DND-41 (cell line): ENCODE results near the gene GLP2R.

Experiments
- ATAC-seq: fragments of 200-7000 bp; cut with Tn5 transposase; 3 replicates; pipeline ENCODE4 v1.9.1; 2021; ENCODE audit warnings: low read depth; ENCODE audit not compliant: insufficient read depth
- DNase-seq: peaks from one replicate; pipeline ENCODE4 v3.0.0-alpha.2; 2020
- H2AFZ ChIP-seq: 2 replicates; pipeline ENCODE4 v1.6.0; 2012; ENCODE audit warnings: low read depth, low read length
- H3K27ac ChIP-seq: 2 replicates; pipeline ENCODE4 v1.5.1; 2012; ENCODE audit warnings: low read length, inconsistent platforms
- H3K27me3 ChIP-seq: fragments of 200-600 bp; sonication (generic); 2 replicates; pipeline ENCODE4 v1.6.0; 2012; ENCODE audit warnings: low read length, mild to moderate bottlenecking, inconsistent platforms; ENCODE audit not compliant: insufficient read depth, poor library complexity
- H3K36me3 ChIP-seq: 2 replicates; pipeline ENCODE4 v1.5.1; 2012; ENCODE audit warnings: low read length, inconsistent platforms; ENCODE audit not compliant: insufficient read depth
- H3K4me1 ChIP-seq: 2 replicates; pipeline ENCODE4 v1.5.1; 2012; ENCODE audit warnings: mild to moderate bottlenecking, low read length; ENCODE audit not compliant: insufficient read depth
- H3K4me2 ChIP-seq: 2 replicates; pipeline ENCODE4 v1.6.0; 2012; ENCODE audit warnings: mild to moderate bottlenecking, moderate library complexity, low read length, inconsistent platforms; ENCODE audit not compliant: insufficient read depth
- H3K4me3 ChIP-seq, 2 experiments: fragments of 200-600 bp in 1 of 2; shearing (Covaris generic) in 1 of 2; 2 replicates each; pipeline ENCODE4 v1.5.1; 2012 to 2016; ENCODE audit warnings: inconsistent platforms in 2 of 2, low read length in 2 of 2, mild to moderate bottlenecking in 2 of 2, low read depth in 1 of 2, moderate library complexity in 1 of 2
- H3K79me2 ChIP-seq: 2 replicates; pipeline ENCODE4 v1.6.0; 2012; ENCODE audit warnings: low read length, inconsistent platforms; ENCODE audit not compliant: insufficient read depth
- H3K9ac ChIP-seq: 2 replicates; pipeline ENCODE4 v1.6.0; 2012; ENCODE audit warnings: low read depth, mild to moderate bottlenecking, inconsistent platforms, low read length, moderate library complexity
- H3K9me3 ChIP-seq: 2 replicates; pipeline ENCODE4 v1.5.1; 2012; ENCODE audit warnings: low read length, moderate library complexity, mild to moderate bottlenecking, inconsistent platforms; ENCODE audit not compliant: insufficient read depth, severe bottlenecking
- H4K20me1 ChIP-seq: 2 replicates; pipeline ENCODE4 v1.6.0; 2012; ENCODE audit warnings: low read length; ENCODE audit not compliant: insufficient read depth
- EZH2 ChIP-seq: IDR thresholded peaks from 3 replicates; pipeline ENCODE4 v1.6.1; 2012; ENCODE audit warnings: borderline replicate concordance, low read depth, mild to moderate bottlenecking, moderate library complexity, low read length, inconsistent platforms; ENCODE audit not compliant: severe bottlenecking
- TF ChIP-seq, protein P1 (sequence below): IDR thresholded peaks from 2 replicates; pipeline ENCODE4 v1.5.1; 2012; ENCODE audit warnings: borderline replicate concordance, low read length, moderate library complexity, mild to moderate bottlenecking; ENCODE audit not compliant: poor library complexity, severe bottlenecking; ENCODE audit errors: extremely low read depth

Gene GLP2R

DNA sequence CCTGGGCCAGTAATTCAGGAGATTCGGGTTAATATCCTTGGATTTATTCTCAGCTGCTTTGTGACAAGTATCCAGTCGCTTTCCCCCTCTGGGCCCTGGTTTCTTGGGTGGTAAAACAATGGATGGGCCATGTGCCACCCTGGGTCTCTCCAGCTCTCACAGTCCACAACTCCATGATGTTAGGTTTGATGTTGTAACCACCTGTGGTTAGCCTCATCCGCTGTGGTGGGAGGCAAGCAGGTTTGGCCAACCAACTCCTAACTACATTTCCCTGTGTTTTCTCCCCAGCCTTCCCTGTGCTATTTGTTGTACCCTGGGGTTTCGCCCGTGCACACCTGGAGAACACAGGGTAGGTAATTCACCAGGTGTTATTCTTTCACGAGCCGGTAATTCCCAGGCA lies 35.1 kb downstream of the GLP2R start:
- Histone ChIP-seq H3K4me2 (no peak overlapping the region), H4K20me1 (no peaks in the 10 kb centered on the region), H3K9ac (no peak overlapping the region), H3K36me3 (no peaks in the 10 kb centered on the region), H2AFZ (no peak overlapping the region), H3K79me2 (no peaks in the 10 kb centered on the region), H3K27me3 (no peaks in the 10 kb centered on the region), H3K4me1 (no peaks in the 10 kb centered on the region), H3K27ac (no peak overlapping the region), H3K9me3 (peaks cover 6% of the 10 kb centered on the region), H3K4me3 (no peak overlapping the region)
- DNase-seq (no peak), ATAC-seq (no peak)
- no peak for TF ChIP-seq EZH2
- TF ChIP-seq, protein P1, sequence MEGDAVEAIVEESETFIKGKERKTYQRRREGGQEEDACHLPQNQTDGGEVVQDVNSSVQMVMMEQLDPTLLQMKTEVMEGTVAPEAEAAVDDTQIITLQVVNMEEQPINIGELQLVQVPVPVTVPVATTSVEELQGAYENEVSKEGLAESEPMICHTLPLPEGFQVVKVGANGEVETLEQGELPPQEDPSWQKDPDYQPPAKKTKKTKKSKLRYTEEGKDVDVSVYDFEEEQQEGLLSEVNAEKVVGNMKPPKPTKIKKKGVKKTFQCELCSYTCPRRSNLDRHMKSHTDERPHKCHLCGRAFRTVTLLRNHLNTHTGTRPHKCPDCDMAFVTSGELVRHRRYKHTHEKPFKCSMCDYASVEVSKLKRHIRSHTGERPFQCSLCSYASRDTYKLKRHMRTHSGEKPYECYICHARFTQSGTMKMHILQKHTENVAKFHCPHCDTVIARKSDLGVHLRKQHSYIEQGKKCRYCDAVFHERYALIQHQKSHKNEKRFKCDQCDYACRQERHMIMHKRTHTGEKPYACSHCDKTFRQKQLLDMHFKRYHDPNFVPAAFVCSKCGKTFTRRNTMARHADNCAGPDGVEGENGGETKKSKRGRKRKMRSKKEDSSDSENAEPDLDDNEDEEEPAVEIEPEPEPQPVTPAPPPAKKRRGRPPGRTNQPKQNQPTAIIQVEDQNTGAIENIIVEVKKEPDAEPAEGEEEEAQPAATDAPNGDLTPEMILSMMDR = no peak

DNA sequence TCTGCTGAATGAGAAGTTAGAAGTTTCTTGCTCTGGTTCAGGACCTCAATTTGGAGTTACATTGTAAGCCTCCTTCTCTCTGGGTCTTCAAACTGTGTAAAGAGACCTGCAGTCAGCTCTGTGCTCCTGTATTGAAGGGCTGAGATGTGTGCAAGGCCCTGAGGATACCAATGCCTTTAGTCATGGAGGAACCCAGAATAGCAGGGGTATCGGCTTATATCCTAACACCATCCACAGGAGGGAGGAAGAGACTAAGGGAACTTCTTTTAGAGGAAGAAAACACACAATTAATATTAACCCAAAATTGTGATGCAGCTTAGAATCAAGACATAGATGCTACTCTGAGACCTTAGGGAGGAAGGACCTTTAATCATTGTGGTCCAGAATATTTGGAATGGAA lies 36.5 kb downstream of the GLP2R start:
- no peak overlapping the region for H3K9ac ChIP-seq
- DNase-seq = no peak
- no peaks in the 10 kb centered on the region for H3K4me1 ChIP-seq
- H3K79me2 ChIP-seq = no peaks in the 10 kb centered on the region
- H3K4me3 ChIP-seq = no peak overlapping the region
- H4K20me1 ChIP-seq = no peaks in the 10 kb centered on the region
- no peak overlapping the region for H3K4me2 ChIP-seq
- H3K36me3 ChIP-seq = no peaks in the 10 kb centered on the region
- no peak for ATAC-seq
- no peak overlapping the region for H3K27ac ChIP-seq
- H3K27me3 ChIP-seq = no peaks in the 10 kb centered on the region
- no peak overlapping the region for H2AFZ ChIP-seq
- H3K9me3 ChIP-seq = peaks cover 6% of the 10 kb centered on the region
- no peak for TF ChIP-seq EZH2
- TF ChIP-seq, protein P1 = no peak

DNA sequence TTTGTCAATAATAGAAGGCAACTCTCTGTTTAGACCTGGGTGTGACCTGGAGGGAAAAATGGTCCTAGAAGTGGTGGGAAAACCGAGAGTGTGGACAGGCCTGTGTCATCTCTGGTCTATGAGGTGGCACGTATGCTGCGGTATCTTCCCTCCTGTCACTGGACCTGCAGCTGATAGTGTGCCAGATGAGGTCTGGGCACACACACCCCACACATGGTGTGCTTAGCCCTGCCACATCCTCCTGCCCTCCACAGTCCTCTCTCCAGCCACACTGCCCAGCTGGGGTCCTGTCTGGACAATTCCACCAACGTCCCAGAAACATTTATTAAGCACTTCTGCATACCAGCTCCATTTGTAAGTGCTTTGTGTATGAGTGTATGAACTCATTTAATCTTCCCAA lies 37.2 kb downstream of the GLP2R start:
- H3K4me2 ChIP-seq = no peak overlapping the region
- no peak for TF ChIP-seq EZH2
- TF ChIP-seq, protein P1 = no peak
- H2AFZ ChIP-seq = no peak overlapping the region
- no peaks in the 10 kb centered on the region for H3K36me3 ChIP-seq
- no peak overlapping the region for H3K4me3 ChIP-seq
- ATAC-seq (no peak), DNase-seq (no peak)
- peaks cover 5% of the 10 kb centered on the region for H3K9me3 ChIP-seq
- H3K9ac ChIP-seq = no peak overlapping the region
- H3K79me2 ChIP-seq = no peaks in the 10 kb centered on the region
- H4K20me1 ChIP-seq = no peaks in the 10 kb centered on the region
- no peaks in the 10 kb centered on the region for H3K4me1 ChIP-seq
- peaks cover 5% of the 10 kb centered on the region for H3K27me3 ChIP-seq
- H3K27ac ChIP-seq = no peak overlapping the region

DNA sequence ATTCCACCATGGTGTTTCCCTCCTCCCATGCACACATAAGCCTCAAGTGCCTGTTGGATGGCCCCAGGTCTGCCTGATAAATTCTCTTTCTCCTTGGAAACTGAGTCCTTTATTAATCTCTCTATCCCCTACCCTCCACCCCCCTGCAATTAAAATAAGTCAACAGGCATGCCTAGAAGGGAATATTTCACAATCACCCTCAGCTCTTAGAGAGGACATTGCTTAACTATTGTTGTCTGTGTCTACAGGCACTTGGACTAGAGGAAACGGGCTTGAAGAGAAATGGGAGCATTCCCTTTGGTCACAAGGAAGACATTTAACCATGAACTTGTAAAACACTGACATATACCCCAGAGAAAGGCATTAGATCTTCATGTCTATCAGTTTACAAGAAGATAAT lies 39.9 kb downstream of the GLP2R start:
- no peaks in the 10 kb centered on the region for H3K9me3 ChIP-seq
- H2AFZ ChIP-seq = no peak overlapping the region
- H3K4me3 ChIP-seq = no peak overlapping the region
- H4K20me1 ChIP-seq = no peaks in the 10 kb centered on the region
- DNase-seq (no peak), ATAC-seq (no peak)
- peaks cover 7% of the 10 kb centered on the region for H3K27me3 ChIP-seq
- no peak overlapping the region for H3K27ac ChIP-seq
- H3K9ac ChIP-seq = no peak overlapping the region
- H3K79me2 ChIP-seq = no peaks in the 10 kb centered on the region
- H3K4me1 ChIP-seq = no peaks in the 10 kb centered on the region
- H3K36me3 ChIP-seq = no peaks in the 10 kb centered on the region
- TF ChIP-seq, protein P1 = no peak
- TF ChIP-seq EZH2 = no peak
- H3K4me2 ChIP-seq = no peak overlapping the region
